ENCODE measurements around the gene RSPH9. TPM values are rescaled to one million over a fixed set of nuclear protein-coding genes. Genes with fewer than 3 reads are reported as not detected.

RSPH9 gene
- total RNA-seq, 1 donor from 2014 or later: 0.20 TPM

- peak; percentile 86 for ATAC-seq
These were observed 64.2 kb downstream of the RSPH9 start for GRCh38 chr6:43708860-43709653.

DNA sequence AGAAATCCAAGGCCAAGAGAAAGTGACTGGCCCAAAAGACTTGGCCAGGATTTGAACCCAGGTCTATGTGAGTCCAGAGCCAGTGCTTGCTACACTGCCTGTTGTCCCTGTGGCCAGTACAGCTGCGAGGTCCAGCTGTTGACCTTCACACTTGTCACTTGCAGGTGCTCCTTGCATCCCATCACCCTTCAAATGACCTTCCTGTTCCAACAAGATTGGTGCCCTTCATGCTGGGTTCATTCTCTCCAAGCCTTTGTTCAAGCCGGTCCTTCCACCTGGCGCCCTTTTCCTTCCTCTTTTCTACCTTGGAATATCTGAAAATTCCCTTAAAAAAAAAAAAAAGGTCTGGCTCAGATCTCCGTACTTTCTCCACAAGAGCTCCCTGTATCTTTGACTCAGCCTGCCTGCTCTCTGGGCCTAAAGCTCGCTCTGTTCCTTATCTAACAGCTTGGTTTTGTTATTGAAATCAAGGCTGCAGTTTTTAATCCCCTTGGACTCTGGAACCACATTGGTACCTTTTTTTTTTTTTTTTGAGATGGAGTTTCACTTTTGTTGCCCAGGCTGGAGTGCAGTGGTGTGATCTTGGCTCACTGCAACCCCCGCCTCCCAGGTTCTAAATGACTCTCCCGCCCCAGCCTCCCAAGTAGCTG, 64.9 kb downstream of the RSPH9 start:
- no peak for ATAC-seq
- no peak overlapping the region for H3K27ac ChIP-seq
- H3K4me1 ChIP-seq: peaks cover 32% of the 10 kb centered on the region
- no peaks in the 10 kb centered on the region for H3K9me3 ChIP-seq
- H3K36me3 ChIP-seq: no peaks in the 10 kb centered on the region
- intact Hi-C loops (cut with DNase I): no loop called here
- DNase-seq: peak; percentile 18
- no peak for TF ChIP-seq CTCF (IDR thresholded peaks at IDR 0.05)
- no peak overlapping the region for H3K4me3 ChIP-seq
- H3K27me3 ChIP-seq: no peaks in the 10 kb centered on the region

More at GRCh38 chr6:43708860-43709653, 64.2 kb downstream of the RSPH9 start:
- intact Hi-C loops (cut with DNase I): no loop called here
- Histone ChIP-seq H3K4me3 (no peak overlapping the region), H3K4me1 (peaks cover 35% of the 10 kb centered on the region), H3K27ac (no peak overlapping the region), H3K36me3 (no peaks in the 10 kb centered on the region), H3K9me3 (no peaks in the 10 kb centered on the region), H3K27me3 (no peaks in the 10 kb centered on the region)
- TF ChIP-seq CTCF (IDR thresholded peaks at IDR 0.05): no peak
- DNase-seq: no peak

- no peak overlapping the region for H3K27ac ChIP-seq
These were observed 65.7 kb downstream of the RSPH9 start for GRCh38 chr6:43710576-43710975.

GRCh38 chr6:43712579-43712978, 67.7 kb downstream of the RSPH9 start:
- Histone ChIP-seq H3K27me3 (no peaks in the 10 kb centered on the region), H3K4me1 (peaks cover 28% of the 10 kb centered on the region), H3K36me3 (no peaks in the 10 kb centered on the region), H3K9me3 (no peaks in the 10 kb centered on the region), H3K4me3 (no peak overlapping the region), H3K27ac (no peak overlapping the region)
- ATAC-seq (no peak), DNase-seq (no peak)
- no peak for TF ChIP-seq CTCF (IDR thresholded peaks at IDR 0.05)
- intact Hi-C loops (cut with DNase I): no loop called here

More at GRCh38 chr6:43710576-43710975, 65.7 kb downstream of the RSPH9 start:
- DNase-seq: peak; percentile 6
- no peaks in the 10 kb centered on the region for H3K36me3 ChIP-seq
- no peaks in the 10 kb centered on the region for H3K27me3 ChIP-seq
- H3K9me3 ChIP-seq: no peaks in the 10 kb centered on the region
- ATAC-seq: no peak
- intact Hi-C loops (cut with DNase I): no loop called here
- TF ChIP-seq CTCF (IDR thresholded peaks at IDR 0.05): no peak
- H3K4me3 ChIP-seq: no peak overlapping the region
- peaks cover 29% of the 10 kb centered on the region for H3K4me1 ChIP-seq

- no peak overlapping the region for H3K27ac ChIP-seq
- H3K36me3 ChIP-seq: no peaks in the 10 kb centered on the region
- H3K4me3 ChIP-seq: no peak overlapping the region
- TF ChIP-seq CTCF (IDR thresholded peaks at IDR 0.05): no peak
- ATAC-seq: no peak
- H3K27me3 ChIP-seq: no peaks in the 10 kb centered on the region
- peaks cover 25% of the 10 kb centered on the region for H3K4me1 ChIP-seq
- DNase-seq: no peak
- intact Hi-C loops (cut with DNase I): no loop called here
- H3K9me3 ChIP-seq: no peaks in the 10 kb centered on the region
These were observed 68.9 kb downstream of the RSPH9 start for GRCh38 chr6:43713643-43714310.

All from upper lobe of right lung (tissue), 1 donor.